A673 (cell line): ENCODE measurements around the gene BMAL2.

ENCODE experiments used
- EZH2 ChIP-seq: fragments of 200-600 bp; sonication (generic); IDR thresholded peaks from 2 replicates; pipeline ENCODE4 v1.6.1; 2017; ENCODE audit warnings: borderline replicate concordance, low read depth, mild to moderate bottlenecking, mixed read lengths, antibody characterized with exemption, low read length; ENCODE audit not compliant: poor library complexity, severe bottlenecking
- TF ChIP-seq, protein P1 (sequence below): fragments of 300-800, 200-600 bp; sonication (generic); conservative IDR thresholded peaks from 2 replicates; pipeline ENCODE4 v1.5.1; 2017; ENCODE audit warnings: low read depth, mild to moderate bottlenecking, antibody characterized with exemption, low read length, moderate library complexity, mixed read lengths

DNA sequence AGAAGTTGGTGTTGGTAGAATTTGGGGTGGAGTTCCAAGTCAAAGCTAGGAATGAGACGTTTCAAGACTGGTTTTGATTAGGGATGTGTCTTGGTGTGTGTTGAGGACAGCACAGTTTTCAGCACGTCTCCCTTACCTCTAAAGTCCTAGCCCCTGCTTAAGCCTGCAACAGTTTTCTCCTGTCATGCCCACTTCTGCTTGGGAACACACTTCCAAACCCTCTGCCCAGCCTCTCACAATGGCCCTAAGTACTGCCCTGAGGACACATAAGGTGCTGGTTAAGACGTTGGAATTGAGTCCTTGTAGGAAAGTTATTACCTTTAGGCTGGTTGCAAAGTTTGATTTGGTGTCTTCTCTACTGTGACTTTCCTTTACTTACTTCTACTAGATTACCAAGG is 710 bp upstream of the BMAL2 start:
- TF ChIP-seq, protein P1, sequence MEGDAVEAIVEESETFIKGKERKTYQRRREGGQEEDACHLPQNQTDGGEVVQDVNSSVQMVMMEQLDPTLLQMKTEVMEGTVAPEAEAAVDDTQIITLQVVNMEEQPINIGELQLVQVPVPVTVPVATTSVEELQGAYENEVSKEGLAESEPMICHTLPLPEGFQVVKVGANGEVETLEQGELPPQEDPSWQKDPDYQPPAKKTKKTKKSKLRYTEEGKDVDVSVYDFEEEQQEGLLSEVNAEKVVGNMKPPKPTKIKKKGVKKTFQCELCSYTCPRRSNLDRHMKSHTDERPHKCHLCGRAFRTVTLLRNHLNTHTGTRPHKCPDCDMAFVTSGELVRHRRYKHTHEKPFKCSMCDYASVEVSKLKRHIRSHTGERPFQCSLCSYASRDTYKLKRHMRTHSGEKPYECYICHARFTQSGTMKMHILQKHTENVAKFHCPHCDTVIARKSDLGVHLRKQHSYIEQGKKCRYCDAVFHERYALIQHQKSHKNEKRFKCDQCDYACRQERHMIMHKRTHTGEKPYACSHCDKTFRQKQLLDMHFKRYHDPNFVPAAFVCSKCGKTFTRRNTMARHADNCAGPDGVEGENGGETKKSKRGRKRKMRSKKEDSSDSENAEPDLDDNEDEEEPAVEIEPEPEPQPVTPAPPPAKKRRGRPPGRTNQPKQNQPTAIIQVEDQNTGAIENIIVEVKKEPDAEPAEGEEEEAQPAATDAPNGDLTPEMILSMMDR, result no peak
- no peak for TF ChIP-seq EZH2
